ENCODE data around the gene SEMA4C.

DNA sequence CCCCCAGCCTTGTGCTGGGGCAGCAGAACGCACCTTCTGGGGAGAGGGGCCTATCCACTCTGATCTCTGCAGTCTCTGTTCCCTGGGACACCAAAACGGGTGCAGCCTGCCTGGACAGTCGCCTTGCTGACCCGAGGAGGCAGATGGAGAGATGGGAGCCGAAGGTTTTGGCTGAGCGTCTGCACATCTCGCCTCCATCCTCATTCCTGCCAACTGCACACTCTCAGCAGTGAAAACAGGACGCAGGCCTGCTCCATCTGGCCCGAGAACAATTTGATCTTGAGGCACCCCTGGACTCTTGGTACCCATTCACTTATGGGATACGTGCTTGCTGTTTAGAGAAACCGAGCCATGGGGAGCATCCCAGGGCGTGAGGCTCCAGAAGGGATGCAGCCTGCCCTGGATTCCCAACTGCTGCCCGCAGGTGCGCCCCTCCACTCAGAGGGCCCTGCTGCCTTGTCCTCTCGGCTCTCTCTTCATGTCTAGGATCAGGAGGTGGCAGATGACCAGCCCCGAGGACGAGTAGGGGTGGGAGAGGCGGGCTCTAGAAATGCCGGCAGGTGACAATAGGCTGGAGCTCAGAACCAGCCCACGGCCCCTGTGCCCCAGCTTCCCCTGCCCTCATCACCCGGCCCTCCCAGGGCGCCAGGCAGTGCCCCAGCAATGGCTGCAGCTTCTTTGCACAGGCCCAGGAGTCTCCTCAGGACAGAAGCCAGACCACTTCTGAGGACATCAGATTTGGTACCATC is 9.1 kb upstream of the SEMA4C start:
- TF ChIP-seq, protein P1, sequence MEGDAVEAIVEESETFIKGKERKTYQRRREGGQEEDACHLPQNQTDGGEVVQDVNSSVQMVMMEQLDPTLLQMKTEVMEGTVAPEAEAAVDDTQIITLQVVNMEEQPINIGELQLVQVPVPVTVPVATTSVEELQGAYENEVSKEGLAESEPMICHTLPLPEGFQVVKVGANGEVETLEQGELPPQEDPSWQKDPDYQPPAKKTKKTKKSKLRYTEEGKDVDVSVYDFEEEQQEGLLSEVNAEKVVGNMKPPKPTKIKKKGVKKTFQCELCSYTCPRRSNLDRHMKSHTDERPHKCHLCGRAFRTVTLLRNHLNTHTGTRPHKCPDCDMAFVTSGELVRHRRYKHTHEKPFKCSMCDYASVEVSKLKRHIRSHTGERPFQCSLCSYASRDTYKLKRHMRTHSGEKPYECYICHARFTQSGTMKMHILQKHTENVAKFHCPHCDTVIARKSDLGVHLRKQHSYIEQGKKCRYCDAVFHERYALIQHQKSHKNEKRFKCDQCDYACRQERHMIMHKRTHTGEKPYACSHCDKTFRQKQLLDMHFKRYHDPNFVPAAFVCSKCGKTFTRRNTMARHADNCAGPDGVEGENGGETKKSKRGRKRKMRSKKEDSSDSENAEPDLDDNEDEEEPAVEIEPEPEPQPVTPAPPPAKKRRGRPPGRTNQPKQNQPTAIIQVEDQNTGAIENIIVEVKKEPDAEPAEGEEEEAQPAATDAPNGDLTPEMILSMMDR (IDR thresholded peaks at IDR 0.05) = no peak
- TF ChIP-seq ZFX (IDR thresholded peaks at IDR 0.05; ENCODE audit: borderline replicate concordance) = no peak
